H1 (cell line): Measurements from ENCODE around the gene KRTAP12-2. TPM values are rescaled to one million over a fixed set of nuclear protein-coding genes. Genes with fewer than 3 reads are reported as not detected.

ENCODE experiments used
- BCL11A ChIP-seq, 2 experiments: IDR thresholded peaks; one replicate each; pipeline ENCODE4 v1.6.1; 2011; ENCODE audit warnings: low read depth in 2 of 2, low read length in 2 of 2, mild to moderate bottlenecking in 2 of 2
- CBX5 ChIP-seq: fragments of 300-800, 300-1000 bp; sonication (generic); IDR thresholded peaks from 2 replicates; pipeline ENCODE4 v1.7.1; 2016; ENCODE audit warnings: antibody characterized with exemption, low read length, low read depth
- EP300 ChIP-seq, 2 experiments: IDR thresholded peaks; 1 replicate in 1 of 2; 2 replicates in 1 of 2; pipeline ENCODE4 v1.6.1; 2011 to 2012; ENCODE audit warnings: low read depth in 2 of 2, low read length in 2 of 2, mild to moderate bottlenecking in 2 of 2, borderline replicate concordance in 1 of 2, inconsistent platforms in 1 of 2, moderate library complexity in 1 of 2
- RXRA ChIP-seq: IDR thresholded peaks from 2 replicates; pipeline ENCODE4 v1.6.1; 2011; ENCODE audit warnings: low read depth, mild to moderate bottlenecking, low read length, moderate library complexity; ENCODE audit not compliant: insufficient read depth
- polyA plus RNA-seq, 7 experiments: library from polyadenylated mRNA; depleted of rRNA in 3 of 7; stranded (reverse) in 5 of 7; unstranded in 2 of 7; fragments of >200 nt in 5 of 7; fragments of 200-250 nt in 2 of 7; gene quantifications; 1 replicate in 5 of 7; 2 replicates in 1 of 7; 4 replicates in 1 of 7; pipeline versions ENCODE4 v1.2.1 to v1.2.3, GENCODE V29; 2011 to 2013; ENCODE audit warnings: missing spikeins in 2 of 7, mixed read lengths in 2 of 7
- total RNA-seq: library from RNA; stranded (reverse); fragmentation: NEBNext Ultra II Directional; extraction: Animal tissue kit (Norgen Biotek cat#: 25700); gene quantifications from 2 replicates; pipeline ENCODE4 v1.2.1, GENCODE V29; 2021
- TF ChIP-seq, protein P1 (sequence below): fragments of 300-600 bp; sonication (generic); IDR thresholded peaks from 2 replicates; pipeline ENCODE4 v1.7.1; 2012; ENCODE audit warnings: low read length, moderate library complexity, mild to moderate bottlenecking, inconsistent platforms; ENCODE audit not compliant: insufficient replicate concordance

The KRTAP12-2 gene
- total and polyA plus RNA-seq, 2 of the 8 experiments (the other 6 are each of a cell fraction or from before 2014, with no cell fraction given) = 0.50 TPM; not detected in 1

DNA sequence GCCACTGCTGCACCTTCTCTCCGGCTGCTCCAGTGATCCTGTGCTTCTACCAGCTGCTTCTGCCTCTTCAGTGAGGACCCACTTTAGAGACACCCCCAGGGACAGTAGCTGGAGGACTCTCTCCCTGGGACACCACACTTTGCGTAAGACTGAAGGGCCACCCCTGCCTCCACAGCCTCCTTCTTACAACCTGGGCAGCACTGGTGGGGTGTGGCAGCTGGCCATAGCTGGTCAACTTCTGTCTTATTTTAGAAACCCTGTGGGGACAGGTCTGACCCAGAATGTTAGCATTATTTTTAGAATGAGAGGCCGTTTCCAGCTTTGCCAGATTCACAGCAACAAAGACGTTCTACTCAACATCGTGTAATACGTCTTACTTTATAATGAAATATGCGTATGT is 41.0 kb downstream of the KRTAP12-2 start (continued):
- TF ChIP-seq, protein P1, sequence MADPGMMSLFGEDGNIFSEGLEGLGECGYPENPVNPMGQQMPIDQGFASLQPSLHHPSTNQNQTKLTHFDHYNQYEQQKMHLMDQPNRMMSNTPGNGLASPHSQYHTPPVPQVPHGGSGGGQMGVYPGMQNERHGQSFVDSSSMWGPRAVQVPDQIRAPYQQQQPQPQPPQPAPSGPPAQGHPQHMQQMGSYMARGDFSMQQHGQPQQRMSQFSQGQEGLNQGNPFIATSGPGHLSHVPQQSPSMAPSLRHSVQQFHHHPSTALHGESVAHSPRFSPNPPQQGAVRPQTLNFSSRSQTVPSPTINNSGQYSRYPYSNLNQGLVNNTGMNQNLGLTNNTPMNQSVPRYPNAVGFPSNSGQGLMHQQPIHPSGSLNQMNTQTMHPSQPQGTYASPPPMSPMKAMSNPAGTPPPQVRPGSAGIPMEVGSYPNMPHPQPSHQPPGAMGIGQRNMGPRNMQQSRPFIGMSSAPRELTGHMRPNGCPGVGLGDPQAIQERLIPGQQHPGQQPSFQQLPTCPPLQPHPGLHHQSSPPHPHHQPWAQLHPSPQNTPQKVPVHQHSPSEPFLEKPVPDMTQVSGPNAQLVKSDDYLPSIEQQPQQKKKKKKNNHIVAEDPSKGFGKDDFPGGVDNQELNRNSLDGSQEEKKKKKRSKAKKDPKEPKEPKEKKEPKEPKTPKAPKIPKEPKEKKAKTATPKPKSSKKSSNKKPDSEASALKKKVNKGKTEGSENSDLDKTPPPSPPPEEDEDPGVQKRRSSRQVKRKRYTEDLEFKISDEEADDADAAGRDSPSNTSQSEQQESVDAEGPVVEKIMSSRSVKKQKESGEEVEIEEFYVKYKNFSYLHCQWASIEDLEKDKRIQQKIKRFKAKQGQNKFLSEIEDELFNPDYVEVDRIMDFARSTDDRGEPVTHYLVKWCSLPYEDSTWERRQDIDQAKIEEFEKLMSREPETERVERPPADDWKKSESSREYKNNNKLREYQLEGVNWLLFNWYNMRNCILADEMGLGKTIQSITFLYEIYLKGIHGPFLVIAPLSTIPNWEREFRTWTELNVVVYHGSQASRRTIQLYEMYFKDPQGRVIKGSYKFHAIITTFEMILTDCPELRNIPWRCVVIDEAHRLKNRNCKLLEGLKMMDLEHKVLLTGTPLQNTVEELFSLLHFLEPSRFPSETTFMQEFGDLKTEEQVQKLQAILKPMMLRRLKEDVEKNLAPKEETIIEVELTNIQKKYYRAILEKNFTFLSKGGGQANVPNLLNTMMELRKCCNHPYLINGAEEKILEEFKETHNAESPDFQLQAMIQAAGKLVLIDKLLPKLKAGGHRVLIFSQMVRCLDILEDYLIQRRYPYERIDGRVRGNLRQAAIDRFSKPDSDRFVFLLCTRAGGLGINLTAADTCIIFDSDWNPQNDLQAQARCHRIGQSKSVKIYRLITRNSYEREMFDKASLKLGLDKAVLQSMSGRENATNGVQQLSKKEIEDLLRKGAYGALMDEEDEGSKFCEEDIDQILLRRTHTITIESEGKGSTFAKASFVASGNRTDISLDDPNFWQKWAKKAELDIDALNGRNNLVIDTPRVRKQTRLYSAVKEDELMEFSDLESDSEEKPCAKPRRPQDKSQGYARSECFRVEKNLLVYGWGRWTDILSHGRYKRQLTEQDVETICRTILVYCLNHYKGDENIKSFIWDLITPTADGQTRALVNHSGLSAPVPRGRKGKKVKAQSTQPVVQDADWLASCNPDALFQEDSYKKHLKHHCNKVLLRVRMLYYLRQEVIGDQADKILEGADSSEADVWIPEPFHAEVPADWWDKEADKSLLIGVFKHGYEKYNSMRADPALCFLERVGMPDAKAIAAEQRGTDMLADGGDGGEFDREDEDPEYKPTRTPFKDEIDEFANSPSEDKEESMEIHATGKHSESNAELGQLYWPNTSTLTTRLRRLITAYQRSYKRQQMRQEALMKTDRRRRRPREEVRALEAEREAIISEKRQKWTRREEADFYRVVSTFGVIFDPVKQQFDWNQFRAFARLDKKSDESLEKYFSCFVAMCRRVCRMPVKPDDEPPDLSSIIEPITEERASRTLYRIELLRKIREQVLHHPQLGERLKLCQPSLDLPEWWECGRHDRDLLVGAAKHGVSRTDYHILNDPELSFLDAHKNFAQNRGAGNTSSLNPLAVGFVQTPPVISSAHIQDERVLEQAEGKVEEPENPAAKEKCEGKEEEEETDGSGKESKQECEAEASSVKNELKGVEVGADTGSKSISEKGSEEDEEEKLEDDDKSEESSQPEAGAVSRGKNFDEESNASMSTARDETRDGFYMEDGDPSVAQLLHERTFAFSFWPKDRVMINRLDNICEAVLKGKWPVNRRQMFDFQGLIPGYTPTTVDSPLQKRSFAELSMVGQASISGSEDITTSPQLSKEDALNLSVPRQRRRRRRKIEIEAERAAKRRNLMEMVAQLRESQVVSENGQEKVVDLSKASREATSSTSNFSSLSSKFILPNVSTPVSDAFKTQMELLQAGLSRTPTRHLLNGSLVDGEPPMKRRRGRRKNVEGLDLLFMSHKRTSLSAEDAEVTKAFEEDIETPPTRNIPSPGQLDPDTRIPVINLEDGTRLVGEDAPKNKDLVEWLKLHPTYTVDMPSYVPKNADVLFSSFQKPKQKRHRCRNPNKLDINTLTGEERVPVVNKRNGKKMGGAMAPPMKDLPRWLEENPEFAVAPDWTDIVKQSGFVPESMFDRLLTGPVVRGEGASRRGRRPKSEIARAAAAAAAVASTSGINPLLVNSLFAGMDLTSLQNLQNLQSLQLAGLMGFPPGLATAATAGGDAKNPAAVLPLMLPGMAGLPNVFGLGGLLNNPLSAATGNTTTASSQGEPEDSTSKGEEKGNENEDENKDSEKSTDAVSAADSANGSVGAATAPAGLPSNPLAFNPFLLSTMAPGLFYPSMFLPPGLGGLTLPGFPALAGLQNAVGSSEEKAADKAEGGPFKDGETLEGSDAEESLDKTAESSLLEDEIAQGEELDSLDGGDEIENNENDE = no peak
- no peak for TF ChIP-seq CBX5
- TF ChIP-seq EP300 (IDR thresholded peaks at IDR 0.05; ENCODE audit: borderline replicate concordance in 1 of 2, low read depth in 2 of 2, low read length in 2 of 2) = no peak
- TF ChIP-seq BCL11A (IDR thresholded peaks at IDR 0.05; ENCODE audit: low read depth in 2 of 2, low read length in 2 of 2) = no peak
- TF ChIP-seq RXRA = no peak
